ENCODE data around the gene DSCAML1.

The DSCAML1 gene

DNA sequence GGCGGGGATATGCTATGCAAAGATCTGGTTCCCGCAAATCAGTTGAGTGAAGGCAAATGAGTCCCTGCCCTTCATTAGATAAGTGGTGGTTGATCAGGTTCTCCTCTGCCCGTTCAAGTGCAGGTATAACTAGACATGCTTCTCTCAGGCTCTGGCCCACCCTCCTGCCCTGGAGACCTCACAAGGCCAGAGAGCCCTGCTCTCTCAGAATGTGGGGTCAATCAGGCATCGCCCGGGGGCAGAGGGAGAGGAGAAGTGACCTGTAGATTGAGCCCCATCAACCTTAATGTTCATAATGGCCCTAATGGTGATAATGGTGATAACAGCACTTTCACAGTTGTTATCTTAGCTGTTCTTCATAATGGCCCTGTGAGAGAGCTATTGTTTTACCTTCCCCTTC, 224.3 kb downstream of the DSCAML1 start:
- no peak for DNase-seq

DNA sequence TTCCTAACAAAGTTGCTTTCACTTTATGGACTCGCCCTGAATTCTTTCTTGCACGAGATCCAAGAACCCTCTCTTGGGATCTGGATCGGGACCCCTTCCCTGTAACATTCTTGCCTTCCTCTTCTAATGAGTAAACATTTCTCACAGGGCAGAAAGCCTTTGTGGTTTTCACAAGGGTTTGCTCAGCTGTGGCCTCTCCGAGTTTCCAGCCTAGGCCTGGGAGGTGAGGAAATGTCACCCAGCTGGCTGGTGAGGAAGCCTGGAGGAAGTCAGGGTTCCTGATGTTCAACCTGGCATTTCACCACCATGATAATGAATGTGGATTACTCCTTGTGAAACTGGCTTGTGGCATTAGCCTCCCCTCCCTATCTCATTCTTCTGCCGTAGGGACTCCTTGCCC, 224.9 kb downstream of the DSCAML1 start:
- DNase-seq = peak; percentile 60

DNA sequence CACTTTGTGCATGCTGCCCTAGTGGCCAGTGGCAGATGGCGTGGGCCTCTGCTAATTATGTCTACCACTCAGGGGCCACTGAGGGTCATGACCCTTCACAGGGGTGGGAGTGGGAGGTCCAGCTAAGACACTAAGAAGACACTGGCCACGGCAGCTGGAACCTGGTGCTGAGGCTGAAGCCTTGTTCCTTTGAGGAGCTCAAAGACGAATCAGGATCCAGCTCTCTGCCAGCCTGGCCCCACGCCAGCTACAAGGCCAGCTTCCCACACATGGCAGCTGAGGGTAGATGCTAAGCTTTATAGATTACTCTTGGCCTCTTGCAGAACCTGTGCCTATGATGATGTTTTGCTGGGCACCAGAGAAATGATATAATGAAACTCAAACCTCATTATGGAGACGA, 226.3 kb downstream of the DSCAML1 start:
- DNase-seq = no peak

DNA sequence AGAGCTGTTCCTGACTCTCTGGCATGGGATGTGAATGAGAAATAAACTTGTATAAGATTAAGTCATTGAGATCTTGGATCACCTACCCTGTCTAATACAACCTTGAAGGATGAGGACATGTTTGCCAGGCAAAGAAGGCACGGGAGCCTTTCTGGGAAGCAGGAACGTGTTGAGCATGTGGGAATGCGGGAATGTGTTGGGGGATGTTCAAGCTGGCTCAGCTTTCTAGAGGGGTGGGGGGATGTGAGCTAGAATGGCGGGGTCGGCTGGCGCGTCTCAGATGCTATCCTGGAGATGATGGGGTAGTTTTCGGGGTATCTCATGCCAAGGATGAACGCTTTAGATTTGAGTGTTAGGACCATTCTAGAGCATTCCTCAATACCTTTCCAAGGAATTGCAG, 227.1 kb downstream of the DSCAML1 start:
- DNase-seq = no peak

DNA sequence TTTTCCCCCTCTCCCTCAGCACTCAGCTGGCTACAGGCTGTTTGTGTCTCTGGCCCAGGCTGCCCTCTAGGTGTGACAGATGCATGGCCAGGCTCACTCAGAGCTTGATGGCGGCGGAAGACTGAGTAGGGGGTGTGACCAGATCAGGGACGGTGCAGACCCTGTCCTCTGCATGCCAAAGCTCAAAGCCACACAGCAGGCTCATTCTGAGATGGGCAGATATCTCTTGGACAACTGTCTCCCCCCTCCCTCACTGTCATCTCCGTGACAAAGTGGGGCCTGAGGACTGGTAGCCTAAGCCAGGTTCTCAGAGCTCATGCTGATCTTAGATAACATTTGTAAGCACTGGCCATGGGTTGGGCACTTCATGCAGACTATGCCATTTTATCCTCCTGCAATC, 231.3 kb downstream of the DSCAML1 start:
- DNase-seq = no peak

DNA sequence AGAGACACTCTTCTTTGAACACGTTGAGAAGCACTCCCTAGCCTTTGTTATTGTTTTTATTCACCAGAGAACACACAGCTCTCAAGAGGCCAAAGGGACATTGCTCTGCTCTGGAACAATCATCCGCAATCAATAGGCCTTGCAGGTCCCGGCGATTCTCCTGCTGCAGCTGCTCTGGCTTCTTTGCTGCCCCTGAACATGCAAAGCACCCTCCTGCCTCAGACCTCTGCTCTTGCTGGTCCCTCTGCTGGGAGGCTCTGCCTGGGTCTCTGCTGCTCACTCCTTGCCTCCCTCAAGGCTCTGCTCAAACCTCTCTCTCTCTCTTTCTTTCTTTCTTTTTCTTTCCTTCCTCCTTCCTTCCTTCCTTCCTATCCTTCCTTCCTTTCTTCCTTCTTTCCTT, 232.7 kb downstream of the DSCAML1 start:
- no peak for DNase-seq

DNA sequence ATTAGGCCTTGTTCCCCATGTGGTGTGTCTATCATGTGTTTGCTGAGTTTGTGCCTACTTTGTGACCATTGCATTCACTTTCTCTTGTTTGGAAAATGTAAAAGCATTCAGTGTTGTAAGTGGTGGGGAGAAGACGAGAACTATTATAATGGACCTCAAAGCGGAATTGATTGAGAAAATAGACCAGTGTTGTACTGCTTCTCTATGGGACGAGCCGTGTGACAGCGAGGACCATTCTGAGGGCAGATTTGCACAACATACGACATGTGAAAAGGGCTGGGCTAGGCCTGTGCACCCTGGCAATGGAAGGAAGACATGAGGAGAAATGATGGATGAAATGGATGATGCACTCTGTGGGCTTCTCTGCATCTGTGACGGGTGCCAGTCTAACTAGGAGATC, 233.5 kb downstream of the DSCAML1 start:
- no peak for DNase-seq

DNA sequence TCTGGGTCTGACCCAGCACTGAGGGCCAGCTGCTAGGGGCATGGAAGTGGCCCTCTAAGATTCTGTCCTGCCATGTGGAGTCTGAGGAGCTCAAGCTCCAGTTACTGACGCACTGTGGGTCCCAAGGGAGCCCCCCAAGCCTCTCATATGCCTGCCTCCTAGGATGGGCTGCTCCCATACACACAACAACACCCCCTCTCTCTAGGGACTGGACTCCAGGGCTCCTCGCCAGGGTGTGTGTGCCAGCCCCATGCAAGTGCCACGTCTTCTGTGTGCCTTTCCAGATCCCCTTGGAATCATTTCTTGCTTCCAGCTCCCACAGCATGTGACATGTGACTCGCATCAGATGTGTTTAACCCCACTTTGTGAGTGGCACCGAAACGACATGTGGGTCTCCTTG, 234.9 kb downstream of the DSCAML1 start:
- no peak for DNase-seq

DNA sequence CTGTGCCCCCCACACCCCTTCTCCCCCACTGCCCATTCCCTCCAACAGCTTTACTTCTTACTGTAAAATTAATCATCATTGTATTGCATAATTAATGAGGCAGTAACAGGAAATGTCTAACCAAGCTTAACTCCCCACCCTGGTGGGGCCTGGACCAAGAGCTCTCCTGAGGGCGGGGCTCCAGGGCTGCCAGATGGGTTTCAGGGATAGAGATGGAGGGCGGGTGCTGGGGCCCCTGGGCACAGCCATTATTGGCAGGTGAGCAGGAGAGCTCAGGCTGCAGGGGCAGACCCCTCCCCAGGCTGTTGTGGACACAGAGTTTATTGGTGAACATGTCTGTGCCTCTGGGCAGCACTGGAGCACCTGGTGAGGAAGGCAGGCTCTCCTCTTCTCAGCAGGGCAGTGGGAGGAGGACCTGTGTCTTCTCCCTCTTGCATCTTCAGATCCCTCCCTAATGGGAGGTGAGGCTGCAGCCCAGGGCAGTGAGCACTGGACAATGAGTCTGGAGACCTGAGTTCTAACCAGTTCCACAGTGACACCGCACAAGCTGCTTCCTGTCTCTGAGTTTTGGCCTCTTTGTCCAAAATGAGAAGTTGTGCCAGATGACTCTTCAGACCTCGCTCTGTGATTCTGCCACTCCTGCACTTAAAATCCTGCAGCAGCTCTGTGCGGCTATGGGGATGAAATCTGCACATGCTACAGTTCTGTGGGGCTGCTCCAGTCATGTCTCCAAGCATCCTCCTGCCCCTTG, 236.1 kb downstream of the DSCAML1 start:
- no peak for DNase-seq

DNA sequence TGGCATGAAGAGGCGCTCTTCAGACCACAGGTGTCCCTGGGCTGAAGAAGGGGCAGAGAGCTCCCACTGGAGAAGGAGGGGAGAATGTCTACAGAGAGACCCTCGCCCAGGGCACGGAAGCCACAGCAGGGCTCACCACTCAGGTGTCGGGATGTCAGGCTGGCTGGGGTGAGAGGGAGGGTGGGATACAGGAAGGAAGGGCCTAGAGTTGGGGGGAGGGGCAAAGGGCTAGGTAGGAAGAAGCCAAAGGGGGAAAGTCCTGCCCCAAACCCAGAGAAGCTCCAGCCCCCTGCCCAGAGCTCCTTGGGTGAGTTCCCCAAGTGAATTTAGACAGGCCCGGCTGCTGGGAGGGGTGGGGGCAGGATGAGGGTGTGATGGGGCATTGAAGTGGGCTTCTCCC, 237.3 kb downstream of the DSCAML1 start:
- DNase-seq = no peak

DNA sequence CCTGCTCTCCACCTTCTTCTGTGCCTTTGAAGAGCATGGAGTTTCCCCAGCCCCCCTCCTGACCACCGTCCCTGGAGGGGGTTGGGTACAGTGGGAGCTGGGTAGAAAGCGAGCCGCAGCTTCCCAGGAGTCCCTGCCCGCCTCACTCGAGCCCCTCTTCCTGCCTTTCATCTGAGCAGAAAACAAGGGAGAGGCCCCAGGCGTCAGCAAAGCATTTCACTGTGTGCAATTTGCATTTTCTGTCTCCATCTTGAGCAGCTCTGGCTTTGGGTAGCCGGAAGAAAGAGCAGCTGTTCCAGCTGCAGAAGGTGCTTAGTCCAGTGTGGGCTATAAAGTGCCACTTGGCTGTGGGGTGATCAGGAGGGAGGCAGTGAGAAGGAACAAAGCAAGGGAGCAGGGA, 239.7 kb downstream of the DSCAML1 start:
- DNase-seq = no peak

DNA sequence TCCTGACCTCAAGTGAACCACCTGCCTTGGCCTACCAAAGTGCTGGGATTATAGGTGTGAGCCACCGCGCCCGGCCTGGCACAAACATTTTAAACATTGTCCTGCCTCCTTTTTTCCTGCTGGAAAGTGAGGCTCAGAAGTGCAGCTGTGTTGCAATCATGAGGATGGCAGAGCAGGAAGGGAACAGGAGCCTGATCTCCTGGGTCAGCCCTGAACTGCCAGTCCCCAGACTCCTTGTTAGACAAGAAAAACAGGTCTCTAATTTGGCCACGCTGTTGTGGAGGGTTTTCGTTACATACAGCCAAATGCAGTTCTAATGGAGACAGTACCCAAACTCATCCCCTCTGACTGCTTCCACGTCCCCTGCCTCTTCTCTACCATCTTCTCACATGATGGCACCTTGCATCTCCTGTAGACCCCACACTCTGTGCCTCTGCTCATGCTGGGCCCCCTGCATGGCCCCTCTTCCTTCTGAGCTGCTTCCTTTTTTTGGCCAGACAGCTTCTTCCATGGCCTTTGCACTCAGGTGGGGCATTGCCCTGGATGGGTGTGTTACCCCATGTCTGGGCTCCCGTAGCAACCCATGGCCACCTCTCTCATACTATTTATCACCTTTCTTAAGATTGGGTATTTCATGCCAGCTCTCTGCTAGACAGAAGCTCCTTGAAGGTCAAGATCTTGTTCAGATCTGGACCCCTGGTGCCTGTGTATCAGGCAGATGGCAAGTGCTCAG, 242.2 kb downstream of the DSCAML1 start:
- DNase-seq = peak; percentile 10

DNA sequence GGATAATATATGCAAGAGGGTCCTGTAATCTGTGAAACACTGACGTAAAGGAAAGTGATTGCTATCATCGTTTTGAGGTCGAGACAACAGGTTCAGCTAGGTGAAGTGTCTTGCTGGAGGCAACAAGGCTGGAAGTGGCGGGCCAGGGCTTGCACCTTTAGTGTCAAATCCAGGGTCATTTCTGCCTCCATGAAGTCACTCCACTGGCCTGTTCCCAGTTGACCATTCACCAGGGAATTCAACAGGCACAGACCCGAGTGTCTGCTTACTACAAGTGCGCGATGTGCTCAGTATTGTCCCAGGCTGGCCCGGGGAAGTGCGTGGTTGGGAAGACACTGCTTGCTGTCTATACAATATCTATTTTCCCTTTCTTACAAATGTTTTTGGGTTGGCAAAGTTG, 244.4 kb downstream of the DSCAML1 start:
- no peak for DNase-seq

DNA sequence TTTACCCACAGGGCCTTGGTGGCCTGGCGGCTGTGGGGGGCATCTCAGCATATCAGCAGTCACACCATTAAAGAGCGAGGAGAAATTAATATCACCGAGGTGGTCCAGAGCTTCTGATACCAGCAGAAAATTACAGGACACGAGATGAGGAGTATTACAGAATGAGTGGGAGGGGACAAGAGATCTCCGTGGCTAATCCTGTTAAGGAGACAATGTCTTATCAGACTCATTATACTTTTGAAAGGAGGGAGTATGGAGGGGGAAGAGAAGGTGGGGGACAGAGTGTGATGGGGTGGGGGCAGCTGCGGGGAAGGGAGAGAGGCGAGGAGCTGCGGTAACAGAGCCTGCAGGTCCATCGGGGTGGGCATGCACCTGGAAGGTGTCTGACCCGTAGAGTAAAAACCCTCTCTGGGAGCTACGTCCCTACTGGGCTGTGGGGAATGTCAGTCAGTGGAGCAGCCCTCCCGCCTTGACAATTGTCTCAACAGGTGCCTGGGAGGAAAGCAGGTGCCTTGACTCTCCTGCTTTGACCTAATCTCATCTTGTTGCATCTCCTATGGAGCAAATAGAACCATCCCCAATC, 245.2 kb downstream of the DSCAML1 start:
- DNase-seq = no peak

DNA sequence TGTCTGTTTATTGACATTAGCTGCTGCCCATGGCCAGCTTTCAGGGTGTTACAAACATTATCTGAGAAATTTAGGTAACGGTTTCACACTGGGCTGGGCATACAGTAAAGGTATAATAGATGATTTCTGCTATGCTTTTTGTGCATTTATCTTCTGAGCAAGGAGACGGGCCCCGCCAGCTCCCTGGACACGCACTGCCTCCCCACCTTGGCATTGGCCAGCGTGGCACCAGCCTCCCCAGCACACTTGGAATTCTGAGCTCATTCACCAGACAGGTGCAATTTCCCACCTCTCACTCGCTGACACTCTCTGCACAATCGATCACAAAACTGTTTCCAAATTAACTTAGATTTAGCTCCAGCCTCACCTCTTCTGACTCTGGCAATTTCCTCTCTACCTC, 246.6 kb downstream of the DSCAML1 start:
- no peak for DNase-seq

DNA sequence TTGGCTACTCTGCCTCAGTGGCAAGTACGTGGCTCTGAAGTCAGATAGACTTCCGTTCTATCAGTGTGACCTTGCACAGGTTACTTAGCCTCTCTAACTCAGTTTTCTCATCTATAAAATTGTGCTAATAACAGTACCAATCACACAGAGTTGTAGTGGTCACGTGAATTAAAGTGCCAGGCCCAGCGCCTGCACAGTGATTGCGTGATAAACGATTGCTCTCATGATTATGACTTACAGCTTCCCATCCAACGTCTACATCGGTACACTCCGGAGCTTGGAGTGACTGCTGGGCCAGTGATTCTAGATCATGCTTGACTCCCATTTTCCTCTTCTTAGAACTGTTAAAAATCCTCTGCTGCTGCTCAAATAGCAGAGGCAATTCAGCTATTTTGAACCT, 247.6 kb downstream of the DSCAML1 start:
- no peak for DNase-seq

DNA sequence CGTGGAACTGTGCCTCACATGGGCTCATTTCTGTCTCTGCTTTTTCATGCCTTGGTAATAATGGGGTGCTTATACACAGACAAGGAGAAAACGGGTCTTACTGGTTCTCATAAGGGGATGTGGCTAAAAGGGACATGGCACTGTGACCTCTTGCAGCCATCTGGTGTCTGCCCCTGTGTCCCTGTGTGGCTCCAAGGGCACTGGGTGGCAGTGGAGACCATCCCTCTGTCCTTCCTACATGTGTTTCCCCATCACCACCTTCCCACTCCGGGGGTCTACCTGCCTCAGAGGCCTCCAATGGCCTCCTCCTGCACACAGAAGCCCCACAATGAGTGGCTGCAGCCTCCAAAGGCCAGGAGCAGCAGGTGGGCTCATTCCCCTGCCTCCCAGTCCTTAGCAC, 248.1 kb downstream of the DSCAML1 start:
- no peak for DNase-seq

DNA sequence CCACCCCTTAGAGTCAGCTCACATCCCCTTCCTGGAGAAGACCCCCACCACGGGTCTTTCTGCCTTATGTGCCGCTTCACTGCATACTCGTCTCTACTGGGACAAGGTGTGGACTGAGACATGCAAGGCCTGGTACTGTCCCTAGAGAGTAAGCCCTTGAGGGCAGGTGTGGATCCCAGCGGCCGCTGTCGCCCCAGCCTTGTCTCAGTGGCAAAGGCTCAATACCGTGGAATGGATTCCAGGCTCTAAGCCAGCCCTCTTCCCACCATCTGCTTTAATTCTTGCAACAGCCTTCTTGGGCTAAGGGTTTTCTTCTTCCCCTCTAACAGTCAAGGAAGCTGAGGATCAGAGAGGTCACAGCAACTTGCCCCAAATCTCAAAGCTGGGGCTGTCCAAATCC, 249.1 kb downstream of the DSCAML1 start:
- no peak for DNase-seq

DNA sequence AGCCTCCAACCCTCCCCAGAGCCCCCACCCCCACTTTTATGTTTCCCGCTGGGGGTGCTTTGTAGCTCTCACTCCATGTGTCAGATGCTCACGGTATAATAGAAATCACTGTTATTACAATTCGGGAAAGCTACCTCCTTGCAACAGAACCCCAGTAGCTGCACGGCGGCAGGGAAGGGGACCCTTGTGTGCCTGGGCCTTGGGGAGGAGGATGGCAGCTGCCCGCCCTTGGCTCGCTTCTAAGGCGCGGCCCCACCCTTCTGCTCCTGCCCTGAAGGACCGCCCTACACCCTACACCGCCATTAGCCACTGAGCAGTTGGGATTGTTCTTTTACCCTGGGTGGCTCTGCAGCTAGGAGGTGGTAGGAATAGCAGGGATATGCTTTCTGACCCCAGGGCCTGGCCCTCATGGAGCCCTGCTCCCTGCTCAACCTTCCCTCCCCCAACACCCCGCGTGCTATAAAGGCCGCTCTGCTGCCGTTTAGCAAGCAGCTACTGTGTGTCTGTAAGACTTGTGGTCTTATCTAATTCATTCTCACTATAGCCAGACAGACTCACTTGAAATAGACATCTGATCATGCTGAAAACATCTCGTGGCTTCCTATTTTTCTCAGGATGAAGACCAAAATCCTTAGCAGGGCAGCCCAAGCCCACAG, 249.7 kb downstream of the DSCAML1 start:
- DNase-seq = no peak

DNA sequence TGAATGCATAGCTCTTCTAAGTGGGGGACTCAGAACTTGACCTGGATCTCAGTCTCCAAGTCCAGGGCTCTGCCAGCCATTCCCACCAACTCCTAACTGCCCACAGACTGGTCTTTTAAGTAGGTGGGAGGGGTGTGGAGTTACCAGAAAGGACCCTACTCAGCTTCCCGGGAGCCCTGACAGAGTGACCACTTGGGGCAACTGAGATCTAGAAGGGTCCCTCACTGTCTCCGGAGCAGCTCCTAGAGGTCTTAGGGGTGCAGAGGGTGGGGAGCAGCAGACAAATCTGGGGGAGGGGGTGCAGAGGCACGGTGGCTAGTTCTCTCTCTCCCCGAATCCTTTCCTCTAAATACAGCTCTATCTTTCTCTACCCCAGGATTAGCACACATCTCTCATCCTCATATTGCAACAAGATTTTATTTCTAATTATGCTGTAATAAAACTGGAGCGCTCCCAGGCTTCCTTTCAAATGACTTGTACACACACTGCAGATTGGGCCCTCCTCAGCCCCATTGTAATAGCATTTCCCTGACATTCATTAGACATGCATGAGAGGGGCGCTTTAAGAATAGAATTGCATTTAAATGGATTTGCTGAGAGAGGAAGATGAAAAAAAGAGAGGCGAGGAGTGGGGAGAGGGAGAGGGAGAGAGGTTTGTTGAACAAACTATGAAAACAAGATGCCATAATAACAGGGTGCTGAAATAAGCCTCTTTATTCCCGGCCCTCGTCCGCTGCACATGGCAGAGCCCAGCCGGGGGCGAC, 250.4 kb downstream of the DSCAML1 start:
- no peak for DNase-seq

DNA sequence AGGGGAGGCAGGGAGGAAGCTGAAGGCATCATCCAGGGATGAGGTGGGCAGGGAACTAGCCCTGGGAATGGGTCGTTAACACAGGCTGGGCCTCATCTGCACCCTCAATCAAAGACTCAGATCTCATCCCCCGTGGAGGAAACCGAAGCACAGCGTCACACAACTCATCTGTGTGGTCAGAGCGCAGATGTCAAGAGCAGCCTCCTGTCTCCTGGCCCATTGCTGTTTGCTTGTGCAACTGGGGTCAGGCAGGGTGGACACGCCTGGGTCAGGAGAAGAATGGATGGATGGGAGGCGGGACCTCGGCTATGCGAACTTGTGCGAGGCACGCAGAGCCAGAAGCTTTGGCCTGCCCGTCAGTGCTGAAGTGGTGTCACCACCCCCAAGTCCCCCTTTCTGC, 251.3 kb downstream of the DSCAML1 start:
- no peak for DNase-seq

DNA sequence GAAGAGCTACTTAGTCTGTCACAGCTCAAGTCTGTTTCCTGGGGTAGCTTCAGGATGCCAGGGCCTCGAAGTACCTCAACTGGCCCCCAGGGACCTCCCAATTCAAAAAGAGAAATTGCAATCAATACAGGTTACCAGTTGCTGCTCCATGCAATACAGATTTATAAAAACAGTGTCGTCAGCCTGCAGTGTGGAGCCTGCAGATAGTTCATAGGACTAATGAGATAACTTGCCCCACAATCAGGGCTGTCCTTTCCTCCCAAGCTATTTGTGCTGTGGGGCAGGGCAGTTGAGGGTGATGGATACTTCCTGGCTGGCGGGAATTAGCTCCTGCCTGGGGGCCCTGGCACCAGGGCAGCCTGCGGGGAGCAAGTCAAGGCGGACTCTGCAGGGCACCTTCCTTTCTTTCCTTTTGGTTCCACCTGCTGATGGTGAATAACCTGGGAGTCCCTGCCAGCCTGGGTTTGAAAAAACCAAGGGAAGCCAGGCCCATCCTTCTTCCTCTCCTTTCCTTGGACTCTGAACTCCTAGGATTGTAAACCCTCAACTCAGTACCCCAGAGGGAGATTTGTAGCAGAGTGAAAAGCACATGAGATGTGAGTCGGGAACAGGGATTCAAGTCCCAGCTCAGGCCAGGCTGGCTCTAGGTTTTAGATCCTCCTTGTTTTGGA, 252.8 kb downstream of the DSCAML1 start:
- no peak for DNase-seq

DNA sequence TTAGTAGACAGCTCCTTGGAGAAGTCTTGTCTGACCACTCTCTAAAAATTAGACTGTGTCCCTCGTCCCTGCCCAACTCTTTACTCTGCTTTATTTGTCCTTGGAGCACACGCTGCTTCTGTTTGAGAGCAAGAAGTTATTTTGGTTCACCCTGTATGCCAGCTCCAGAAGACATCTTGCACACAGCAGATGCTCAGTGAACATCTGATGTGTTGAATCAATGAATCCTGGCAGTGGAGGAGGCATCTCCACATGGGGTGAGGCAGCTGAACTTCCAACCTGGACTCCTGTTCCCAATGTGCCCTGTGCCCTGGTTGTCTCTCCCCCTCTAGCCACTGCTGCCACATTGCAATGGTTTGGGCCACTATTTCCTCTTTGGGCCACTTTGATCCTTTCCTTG, 255.8 kb downstream of the DSCAML1 start:
- no peak for DNase-seq

All from NCI-H2029 (cell line).